Spleen (tissue), 11 donors: Measurements from ENCODE around the gene CRIP1. TPM values are rescaled to one million over a fixed set of nuclear protein-coding genes. Genes with fewer than 3 reads are reported as not detected.

ENCODE experiments used
- DNase-seq: peaks from one replicate; pipeline ENCODE4 v3.0.0-alpha.2; 2020
- H3K27ac ChIP-seq, 8 donors: fragments of 200-600 bp; sonication (generic) in 7 of 8; 1 replicate in 4 of 8; 2 replicates in 4 of 8; pipeline versions ENCODE4 v1.5.0 to v1.8.0; 2016 to 2021; ENCODE audit warnings: inconsistent platforms in 4 of 8, mild to moderate bottlenecking in 4 of 8, moderate library complexity in 1 of 8
- H3K27me3 ChIP-seq, 7 donors: fragments of 200-600 bp; sonication (generic) in 6 of 7; replicated peaks in 1 of 7; 1 replicate in 4 of 7; 2 replicates in 3 of 7; pipeline versions ENCODE4 v1.5.0 to v1.8.0; 2016 to 2021; ENCODE audit warnings: inconsistent platforms in 3 of 7, mild to moderate bottlenecking in 1 of 7
- H3K36me3 ChIP-seq, 6 donors: fragments of 200-600 bp; sonication (generic) in 5 of 6; 1 replicate in 4 of 6; 2 replicates in 2 of 6; pipeline versions ENCODE4 v1.5.0 to v1.8.0; 2016 to 2021; ENCODE audit warnings: inconsistent platforms in 2 of 6
- H3K4me1 ChIP-seq, 6 donors: fragments of 200-600 bp; sonication (generic) in 5 of 6; 1 replicate in 3 of 6; 2 replicates in 3 of 6; pipeline versions ENCODE4 v1.5.0 to v1.8.0; 2016 to 2021; ENCODE audit warnings: inconsistent platforms in 3 of 6
- H3K4me3 ChIP-seq, 8 donors: fragments of 200-600 bp; sonication (generic) in 7 of 8; 1 replicate in 4 of 8; 2 replicates in 4 of 8; pipeline versions ENCODE4 v1.5.0 to v1.8.0; 2016 to 2021; ENCODE audit warnings: inconsistent platforms in 4 of 8, mild to moderate bottlenecking in 4 of 8, moderate library complexity in 2 of 8
- H3K9me3 ChIP-seq, 8 donors: fragments of 200-600 bp; sonication (generic) in 7 of 8; 1 replicate in 4 of 8; 2 replicates in 4 of 8; pipeline versions ENCODE4 v1.5.0 to v1.8.0; 2016 to 2021; ENCODE audit warnings: inconsistent platforms in 4 of 8
- CTCF ChIP-seq, 11 experiments: fragments of 200-600 bp in 7 of 11; fragments of 450-650 bp in 4 of 11; sonication (generic) in 4 of 11; IDR thresholded peaks in 8 of 11; conservative IDR thresholded peaks in 3 of 11; 1 replicate in 7 of 11; 2 replicates in 4 of 11; pipeline versions ENCODE4 v1.4.0 to v1.8.0; 2016 to 2021; ENCODE audit warnings: antibody characterized with exemption in 11 of 11, inconsistent platforms in 4 of 11, mild to moderate bottlenecking in 1 of 11
- POLR2A ChIP-seq, 3 donors: fragments of 450-650 bp; IDR thresholded peaks; one replicate each; pipeline ENCODE4 v1.5.1; 2017; ENCODE audit warnings: antibody characterized with exemption in 3 of 3, mild to moderate bottlenecking in 1 of 3
- POLR2AphosphoS5 ChIP-seq, 3 donors: sonication (generic); formaldehyde crosslinking; IDR thresholded peaks; one replicate each; pipeline ENCODE4 v1.5.1; 2017; ENCODE audit warnings: antibody characterized with exemption in 3 of 3
- WGBS, 5 donors: extraction: QIAGEN DNeasy Blood & Tissue Kit in 3 of 5; methylation state at CpG; one replicate each; pipeline versions ENCODE4 v1.1.5 to v1.1.7; 2013 to 2018; 5-methylcytosine and 5-hydroxymethylcytosine counted together
- intact Hi-C: fragments of 100-400 bp; cut with DNase I; formaldehyde crosslinking; loops from one replicate; pipeline ENCODE4 v1.15.0; 2023; ENCODE audit warnings: low total_unique reads
- polyA plus RNA-seq, 3 donors: library from polyadenylated mRNA; stranded (reverse); fragments of 200-250 nt; gene quantifications; one replicate each; pipeline ENCODE4 v1.2.1, GENCODE V29; 2013
- total RNA-seq, 7 donors: library from RNA; depleted of rRNA in 3 of 7; stranded (reverse); fragments of >200 nt in 3 of 7; fragmentation: NEBNext Ultra II Directional in 4 of 7; extraction: Animal tissue kit (Norgen Biotek cat#: 25700) in 4 of 7; gene quantifications; one replicate each; pipeline versions ENCODE4 v1.1.0 to v1.2.1, GENCODE V29; 2016 to 2021
- donor health status: healthy with polysubstance abuse.
- donor health status: DM: no; HTN: no; CAD: no; lungs with moderate emphysema.
- donor health status: DM: no; HTN: no; CAD: no.
- donor health status: Bipolar disorder and iron deficiency.
- donor health status: healthy.
- donor health status: DM: no; HTN: no; CAD: no.
- donor health status: DM: yes; HTN: yes; CAD: no.

CRIP1 gene
- total and polyA plus RNA-seq, 10 donors: 20.5 to 349 (median 65.3) TPM

DNA sequence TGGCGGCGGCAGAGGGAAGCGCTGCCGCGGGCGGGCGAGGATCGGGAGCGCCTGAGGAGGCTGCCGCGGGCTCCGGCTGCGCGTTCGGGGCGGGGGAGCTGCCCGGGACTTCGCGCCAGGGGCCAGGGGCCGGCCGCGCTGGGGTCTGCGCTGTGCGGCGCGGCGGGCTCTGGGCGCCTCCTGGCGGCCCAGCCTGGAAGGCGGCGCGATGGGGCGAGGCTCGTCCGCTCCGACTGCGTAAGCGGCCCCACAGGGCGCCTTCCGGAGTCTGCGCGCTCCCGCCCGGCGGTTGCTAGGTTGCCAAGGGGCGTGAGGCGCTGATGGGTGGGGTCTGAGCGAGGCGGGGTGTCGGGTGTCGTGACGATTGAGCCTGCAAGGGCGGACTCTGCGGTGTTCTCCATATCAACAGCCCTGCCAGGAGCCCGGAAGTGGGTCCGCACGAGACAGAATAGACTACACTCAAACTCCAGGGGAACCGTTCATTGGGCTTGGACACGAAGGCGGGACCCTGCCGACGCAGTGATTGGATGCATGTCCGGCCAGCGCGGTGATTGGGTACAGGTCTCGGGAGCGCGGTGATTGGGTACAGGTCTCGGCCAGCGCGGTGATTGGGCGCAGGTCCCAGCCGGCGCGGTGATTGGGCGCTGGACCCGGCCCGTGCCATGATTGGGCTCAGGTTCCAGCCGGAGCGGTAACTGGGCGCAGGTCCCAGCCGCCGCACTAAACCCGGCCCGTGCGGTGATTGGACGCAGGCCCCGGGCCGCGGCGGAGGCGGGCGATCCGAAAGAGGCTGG lies 4.1 kb downstream of the CRIP1 start, which contains the start of gene TEDC1:
Gene TEDC1 (plus strand): TSS at position 675 of the 794 bp plus-strand sequence. CDS start 130 bp downstream, outside the sequence.
- peaks cover 0 to 19% (median 0%) of the 10 kb centered on the region in 6 donors for H3K36me3 ChIP-seq
- DNase-seq: peak; percentile 100
- intact Hi-C loops: no loop called here
- 0 to 4% (median 0%) methylated on average over 9 to 94 of the region's 94 CpGs for WGBS, 5 donors
- H3K27ac ChIP-seq: peak within 1 kb of the TSS; percentile 86 to 95 (median 92)
- H3K4me3 ChIP-seq: peak within 1 kb of the TSS; percentile 68 to 97 (median 82)
- no peaks in the 10 kb centered on the region for H3K9me3 ChIP-seq
- H3K27me3 ChIP-seq: peaks cover 0 to 24% (median 3%) of the 10 kb centered on the region in 7 donors
- peaks cover 29 to 63% (median 56%) of the 10 kb centered on the region in 6 donors for H3K4me1 ChIP-seq
- peak; percentile 71 to 98 (median 95) for TF ChIP-seq CTCF (IDR thresholded peaks at IDR 0.05 in 8 of 11, conservative IDR thresholded peaks at IDR 0.05 in 3 of 11)
- peak in 1 of 3 donors; percentile 52 for TF ChIP-seq POLR2A (IDR thresholded peaks at IDR 0.05)
- TF ChIP-seq POLR2AphosphoS5 (IDR thresholded peaks at IDR 0.05): peak; percentile 71 to 87 (median 82)

DNA sequence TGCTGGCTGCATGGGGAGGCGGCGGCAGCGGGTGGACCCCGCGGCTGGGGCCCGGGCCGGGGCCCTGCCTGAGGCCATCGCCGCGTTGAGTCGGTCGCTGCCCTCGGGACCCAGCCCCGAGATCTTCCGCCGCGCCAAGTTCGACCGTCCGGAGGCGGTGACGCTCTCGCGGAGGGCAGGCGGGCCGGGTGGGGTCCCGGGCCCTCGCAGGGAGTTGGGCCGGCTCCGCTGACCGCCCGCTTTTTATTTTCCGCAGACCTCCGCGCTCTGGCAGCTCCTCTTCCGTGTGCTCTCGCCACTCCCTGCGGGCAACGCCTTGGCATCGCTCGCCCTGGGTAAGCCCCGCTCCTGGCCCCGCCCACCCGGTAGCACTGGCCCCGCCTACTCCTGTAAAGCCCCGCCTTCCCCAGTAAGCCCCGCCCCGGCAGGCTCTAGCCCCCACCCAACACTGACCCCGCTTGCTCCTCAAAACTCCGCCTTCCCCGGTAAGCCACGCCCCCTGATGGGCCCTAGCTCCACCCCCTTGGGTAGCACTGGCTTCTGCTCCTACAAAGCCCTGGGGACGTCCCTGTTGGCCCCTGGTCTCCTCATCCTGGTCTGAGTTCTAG lies 4.8 kb downstream of the CRIP1 start:
- H3K4me1 ChIP-seq: peaks cover 22 to 56% (median 49%) of the 10 kb centered on the region in 6 donors
- DNase-seq: peak; percentile 94
- no peaks in the 10 kb centered on the region for H3K9me3 ChIP-seq
- peaks cover 0 to 19% (median 0%) of the 10 kb centered on the region in 6 donors for H3K36me3 ChIP-seq
- 1 to 16% (median 2%) methylated on average over 9 to 53 of the region's 53 CpGs for WGBS, 5 donors
- peak overlapping the region; percentile 68 to 97 (median 82) for H3K4me3 ChIP-seq
- TF ChIP-seq POLR2AphosphoS5 (IDR thresholded peaks at IDR 0.05): no peak
- no peak for TF ChIP-seq POLR2A (IDR thresholded peaks at IDR 0.05)
- TF ChIP-seq CTCF (IDR thresholded peaks at IDR 0.05 in 8 of 11, conservative IDR thresholded peaks at IDR 0.05 in 3 of 11): no peak
- intact Hi-C loops: no loop called here
- H3K27me3 ChIP-seq: peaks cover 0 to 17% (median 3%) of the 10 kb centered on the region in 7 donors
- H3K27ac ChIP-seq: peak overlapping the region; percentile 86 to 95 (median 92)

DNA sequence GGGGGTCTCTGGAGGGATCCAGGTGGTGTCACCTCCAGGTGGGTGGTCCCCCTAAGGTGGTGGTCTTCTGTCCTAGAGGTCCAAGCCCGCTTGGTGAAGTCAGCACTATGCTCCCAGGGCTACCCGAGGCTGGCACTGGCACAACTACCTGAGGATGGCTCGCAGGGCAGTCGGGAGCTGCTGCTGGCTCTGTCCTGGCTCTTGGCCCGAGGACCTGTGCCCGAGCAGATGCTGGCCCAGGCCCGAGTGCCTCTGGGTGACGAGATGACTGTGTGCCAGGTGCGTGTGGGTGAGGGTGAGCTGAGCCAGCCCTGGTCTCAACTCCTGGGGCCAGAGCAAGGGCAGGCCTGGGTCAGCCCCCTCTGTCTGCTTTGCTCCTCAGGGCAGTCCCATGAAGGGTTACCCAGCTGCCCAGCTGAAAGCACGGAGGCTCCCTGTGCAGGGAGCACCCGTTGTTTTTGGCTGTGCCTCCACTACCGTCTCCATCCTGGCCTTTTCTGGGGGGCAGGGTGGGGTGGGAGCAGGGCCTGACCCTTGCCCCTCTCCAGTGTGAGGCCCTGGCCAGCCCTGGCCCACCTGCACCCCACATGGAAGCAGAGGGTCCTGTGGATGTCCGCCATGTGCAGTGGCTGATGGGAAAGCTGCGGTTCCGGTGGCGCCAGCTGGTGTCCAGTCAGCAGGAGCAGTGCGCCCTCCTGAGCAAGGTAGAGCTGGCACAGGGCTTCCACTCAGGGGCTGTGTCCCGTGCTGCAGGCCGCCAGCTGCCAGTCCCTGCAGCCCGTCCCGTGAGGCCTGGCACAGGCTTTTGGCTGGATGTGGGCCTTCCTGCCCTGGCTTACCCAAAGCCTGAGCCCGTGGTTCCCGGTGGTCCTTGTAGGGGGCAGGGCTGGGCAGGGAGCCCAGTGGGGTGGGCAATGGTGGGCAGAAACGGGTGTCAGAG lies 5.6 kb downstream of the CRIP1 start:
- Histone ChIP-seq H3K27ac (peak overlapping the region in 3 of 8 donors; percentile 89 to 95 (median 95)), H3K9me3 (no peaks in the 10 kb centered on the region), H3K4me1 (peaks cover 18 to 48% (median 40%) of the 10 kb centered on the region in 6 donors), H3K27me3 (peaks cover 0 to 9% (median 1%) of the 10 kb centered on the region in 7 donors), H3K4me3 (peak overlapping the region in 5 of 8 donors; percentile 68 to 97 (median 82)), H3K36me3 (peaks cover 0 to 24% (median 0%) of the 10 kb centered on the region in 6 donors)
- DNase-seq: peak; percentile 89
- 78 to 94% (median 88%) methylated on average over 10 to 24 of the region's 24 CpGs for WGBS, 5 donors
- intact Hi-C loops: no loop called here
- TF ChIP-seq POLR2AphosphoS5 (IDR thresholded peaks at IDR 0.05): no peak
- TF ChIP-seq CTCF (IDR thresholded peaks at IDR 0.05 in 8 of 11, conservative IDR thresholded peaks at IDR 0.05 in 3 of 11): no peak
- no peak for TF ChIP-seq POLR2A (IDR thresholded peaks at IDR 0.05)
